COLO668 (cell line): Measurements from ENCODE around the gene RANBP1.
"Not testable (repeated sequence)": the region's sequence is repeated elsewhere in the genome, so short reads cannot be mapped to it uniquely, and the experiment has no call there.

ENCODE experiments used
- DNase-seq: peaks from one replicate; lab custom pipeline; 2025; ENCODE audit not compliant: unreplicated experiment; lab: John Stamatoyannopoulos, UW

The RANBP1 gene

DNA sequence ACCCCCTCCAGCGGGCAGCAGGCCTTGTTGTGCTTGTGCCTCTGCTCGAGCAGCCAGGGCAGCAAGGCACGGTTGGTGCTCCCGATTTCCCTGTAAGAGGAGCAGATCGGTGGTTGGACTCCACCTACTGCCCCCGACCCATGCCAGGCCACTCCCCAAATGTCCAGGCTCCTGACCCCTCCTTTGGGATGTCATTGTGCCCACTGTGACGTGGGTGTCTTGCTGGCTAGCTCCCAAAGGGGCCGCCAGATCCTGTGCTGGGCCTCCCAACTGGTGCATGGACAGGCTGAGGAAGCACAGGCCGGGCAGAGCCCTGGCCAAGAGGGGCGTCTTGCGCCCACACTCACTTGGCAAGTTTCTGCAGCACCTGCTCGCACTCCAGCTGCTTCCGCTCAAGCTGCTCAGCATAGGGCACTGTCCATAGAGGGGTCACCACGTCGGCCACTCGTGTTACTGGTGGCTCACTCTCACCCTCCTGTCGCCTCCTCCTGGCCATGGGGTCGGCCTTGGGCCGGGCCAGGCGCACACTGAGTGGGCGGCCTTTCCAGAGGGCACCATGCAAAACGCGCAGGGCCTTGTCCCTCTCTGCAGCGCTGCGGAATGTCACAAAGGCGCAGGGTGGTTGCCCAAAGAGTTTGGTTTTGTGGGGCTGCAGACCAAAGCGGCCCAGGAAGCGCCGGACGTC is at the start of gene RANBP1:
Gene RANBP1, plus strand, starts transcription at position 414 of the 685 bp plus-strand sequence. Its CDS starts 81 bp downstream, at position 495.
- peak; percentile 29 for DNase-seq

DNA sequence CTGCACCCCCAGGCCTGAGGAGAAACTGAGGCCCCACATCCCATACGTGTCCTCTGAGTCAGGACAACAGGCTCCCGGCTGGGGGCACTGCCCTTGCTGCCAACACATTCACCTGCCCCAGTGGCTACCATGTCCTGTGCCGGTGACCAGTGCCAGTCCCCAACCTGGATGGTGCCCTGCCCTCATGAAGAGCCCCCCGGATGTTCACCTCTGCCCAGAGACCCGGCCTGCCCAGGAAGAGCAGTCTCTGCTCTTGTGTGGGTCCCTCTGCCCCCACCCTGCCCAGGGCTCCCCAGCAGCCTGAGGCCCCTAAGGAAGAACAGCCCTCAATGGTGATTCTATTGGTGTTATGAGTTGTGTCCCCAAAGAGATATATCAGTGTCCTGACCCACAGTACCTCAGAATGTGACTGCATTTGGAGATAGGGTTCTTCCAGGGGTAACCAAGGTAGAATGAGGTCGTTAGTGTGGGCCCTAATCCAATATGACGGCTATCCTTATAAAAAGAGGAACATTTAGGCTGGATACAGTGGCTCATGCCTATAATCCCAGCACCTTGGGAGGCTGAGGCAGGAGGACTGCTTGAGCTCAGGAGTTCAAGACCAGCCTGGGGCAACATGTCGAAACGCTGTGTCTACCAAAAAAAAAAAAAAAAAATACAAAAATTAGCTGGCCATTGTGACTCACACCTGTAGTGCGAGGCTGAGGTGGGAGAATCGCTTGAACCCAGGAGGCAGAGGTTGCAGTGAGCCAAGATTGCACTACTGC is 49.1 kb upstream of the RANBP1 start:
- no peak for DNase-seq

DNA sequence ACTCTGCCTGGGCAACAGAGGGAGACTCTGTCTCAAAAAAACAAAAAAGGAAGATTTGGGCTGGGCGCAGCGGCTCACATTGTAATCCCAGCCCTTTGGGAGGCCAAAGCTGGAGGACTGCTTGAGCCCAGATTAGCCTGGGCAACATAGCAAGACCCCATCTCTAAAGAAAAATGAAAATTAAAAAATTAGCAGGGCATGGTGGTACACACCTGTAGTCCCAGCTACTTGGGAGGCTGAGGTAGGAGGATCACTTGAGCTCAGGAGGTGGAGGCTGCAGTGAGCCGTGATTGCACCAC is 48.6 kb upstream of the RANBP1 start:
- not testable (repeated sequence) for DNase-seq

DNA sequence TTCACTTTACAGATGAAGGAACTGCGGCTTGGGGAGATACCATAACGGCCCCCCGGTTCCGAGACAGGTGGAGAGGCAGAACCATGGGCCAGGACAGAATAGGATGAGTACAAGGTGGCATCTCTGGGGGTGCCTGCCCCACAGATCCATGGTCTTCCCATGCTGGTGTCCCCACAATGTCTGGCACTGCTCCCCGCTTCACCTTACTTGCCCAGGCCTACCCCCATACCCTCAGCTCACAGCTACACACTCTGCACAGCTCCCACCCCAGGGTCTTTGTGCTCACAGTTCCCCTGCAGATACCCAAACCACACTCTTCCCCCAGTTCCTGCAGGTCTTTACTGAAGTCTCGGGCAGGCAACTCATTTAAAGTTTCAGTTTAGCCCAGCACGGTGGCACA is 47.3 kb upstream of the RANBP1 start:
- DNase-seq = no peak

DNA sequence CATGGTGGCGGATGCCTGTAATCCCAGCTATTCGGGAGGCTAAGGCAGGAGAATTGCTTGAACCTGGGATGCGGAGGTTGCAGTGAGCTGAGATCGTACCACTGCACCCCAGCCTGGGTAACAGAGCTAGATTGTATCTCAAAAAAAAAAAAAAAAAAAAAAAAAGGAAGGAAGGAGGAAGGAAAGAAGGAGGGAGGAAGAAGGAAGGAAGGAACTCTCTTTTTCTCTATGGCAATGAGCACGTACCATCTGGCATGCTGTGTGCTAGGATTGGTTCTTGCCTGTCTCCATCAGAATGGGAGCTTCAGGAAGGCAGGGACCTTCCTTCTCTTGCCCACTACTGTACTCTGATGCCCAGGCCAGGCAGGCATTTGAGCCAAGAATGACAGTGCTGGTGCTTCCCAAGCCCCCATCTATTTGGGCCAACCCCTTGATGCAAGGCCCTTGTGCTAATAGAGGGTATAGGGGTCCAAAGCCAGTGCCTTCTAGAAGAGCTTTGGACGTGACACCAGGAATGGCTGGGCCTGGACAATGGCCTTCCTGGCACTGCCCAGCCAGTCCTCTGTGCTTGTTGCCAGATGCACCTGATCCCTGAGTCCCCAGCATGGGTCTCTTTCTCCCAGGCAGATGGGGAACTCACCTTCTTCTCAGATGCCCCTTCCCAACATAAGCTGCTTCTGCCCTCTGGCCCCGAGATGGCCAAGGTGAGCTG is 46.4 kb upstream of the RANBP1 start:
- DNase-seq = no peak

DNA sequence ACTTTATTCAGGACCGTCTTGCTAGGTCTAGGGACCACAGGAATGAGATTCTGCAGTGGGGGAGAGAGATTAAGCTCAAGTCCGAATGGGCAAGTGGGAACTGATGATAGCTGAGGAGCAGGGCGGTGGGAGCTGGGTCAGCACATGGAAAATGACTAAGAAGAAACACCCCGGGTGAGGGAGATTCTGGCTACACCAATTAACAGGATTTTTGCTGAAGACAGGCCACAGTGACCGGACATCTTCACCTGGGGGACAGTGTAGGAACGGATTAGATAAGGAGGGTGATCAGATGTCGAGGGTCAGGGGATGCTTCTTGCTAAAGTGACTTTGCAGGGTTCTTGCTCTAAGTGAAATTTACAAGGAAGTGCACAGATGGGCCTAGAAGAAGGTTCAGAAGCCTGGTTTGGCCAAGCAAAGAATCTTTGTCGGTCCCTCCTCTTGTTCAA is 44.4 kb upstream of the RANBP1 start:
- no peak for DNase-seq

DNA sequence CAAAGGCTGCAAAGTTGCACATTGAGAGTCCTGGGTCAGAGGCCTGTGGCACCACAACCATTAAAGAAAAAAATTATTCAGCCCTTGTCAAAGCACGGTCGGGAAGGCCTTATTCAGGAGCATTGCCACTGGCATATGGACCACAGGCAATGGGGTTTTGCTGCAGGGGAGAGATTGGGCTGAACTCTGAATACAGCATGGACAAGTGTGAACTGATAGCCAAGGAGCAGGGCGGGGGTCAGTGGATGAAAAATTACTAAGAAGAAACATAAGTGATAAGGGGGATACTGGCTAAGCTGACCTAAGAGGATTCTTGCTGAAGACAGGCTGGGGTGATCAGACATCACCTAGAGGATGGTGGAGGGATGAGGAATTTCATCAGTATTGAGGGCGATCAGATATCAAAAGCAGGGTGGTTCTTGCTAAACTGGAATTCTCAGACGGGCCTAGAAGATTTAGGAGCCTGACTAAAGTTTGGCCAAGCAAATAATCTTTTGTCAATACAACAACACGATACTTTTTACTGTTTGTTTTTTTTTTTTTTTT is 39.2 kb upstream of the RANBP1 start:
- no peak for DNase-seq

DNA sequence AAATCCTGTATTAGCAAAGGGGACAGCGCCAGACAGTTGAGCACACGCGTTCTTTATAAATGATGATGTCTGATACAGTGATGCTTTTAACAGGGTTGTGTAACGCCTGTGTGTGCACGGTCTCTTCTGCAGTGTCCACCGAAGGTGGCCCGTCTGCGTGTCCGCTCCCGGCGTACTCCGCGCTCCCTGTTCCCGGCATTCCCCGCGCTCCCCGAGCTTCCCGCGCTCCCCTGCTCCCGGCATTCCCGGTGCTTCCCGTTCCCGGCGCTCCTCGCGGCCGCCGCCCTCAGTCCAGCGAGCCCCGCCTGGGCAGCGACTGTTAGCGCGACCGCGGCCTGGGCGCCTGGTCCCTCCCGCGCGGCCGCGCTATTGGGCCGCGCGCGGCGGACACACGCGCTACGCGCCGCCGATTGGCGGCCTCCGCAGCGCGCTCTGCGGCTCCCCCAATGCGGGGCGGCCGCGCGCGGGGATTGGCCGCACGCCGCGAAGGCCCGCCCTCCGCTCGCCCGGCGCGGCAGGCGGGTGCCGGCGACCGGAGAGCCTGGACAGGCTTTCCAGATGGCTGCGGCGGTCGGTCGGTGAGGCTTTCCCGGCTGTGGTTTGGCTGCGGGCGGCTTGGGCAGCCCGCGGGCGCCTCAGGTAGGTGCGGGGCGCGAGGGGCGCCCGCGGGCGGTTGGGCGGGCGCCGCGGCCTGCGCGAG is 36.0 kb upstream of the RANBP1 start, which contains the start of gene DGCR8:
Gene DGCR8, plus strand, starts transcription at position 497 of the 700 bp plus-strand sequence. CDS start 5,723 bp downstream, outside the sequence.
- DNase-seq = peak; percentile 99

DNA sequence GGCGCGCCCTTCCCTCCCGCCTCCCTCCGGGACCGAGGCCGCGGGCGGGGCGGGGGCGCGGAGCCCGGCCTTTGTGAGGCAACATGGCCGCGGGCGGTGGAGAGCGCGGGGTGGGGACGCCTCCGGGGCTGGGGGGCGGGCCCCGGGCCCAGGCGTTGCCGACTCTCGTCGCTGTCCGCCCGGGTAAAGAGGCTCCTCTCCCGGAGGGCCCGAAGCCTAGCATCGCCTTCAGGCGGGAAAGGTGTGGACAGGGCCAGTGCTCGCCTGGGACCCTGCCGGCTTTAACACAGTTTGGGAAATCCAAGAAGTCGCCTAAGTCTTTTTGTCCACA is 35.5 kb upstream of the RANBP1 start:
- DNase-seq = peak; percentile 86

DNA sequence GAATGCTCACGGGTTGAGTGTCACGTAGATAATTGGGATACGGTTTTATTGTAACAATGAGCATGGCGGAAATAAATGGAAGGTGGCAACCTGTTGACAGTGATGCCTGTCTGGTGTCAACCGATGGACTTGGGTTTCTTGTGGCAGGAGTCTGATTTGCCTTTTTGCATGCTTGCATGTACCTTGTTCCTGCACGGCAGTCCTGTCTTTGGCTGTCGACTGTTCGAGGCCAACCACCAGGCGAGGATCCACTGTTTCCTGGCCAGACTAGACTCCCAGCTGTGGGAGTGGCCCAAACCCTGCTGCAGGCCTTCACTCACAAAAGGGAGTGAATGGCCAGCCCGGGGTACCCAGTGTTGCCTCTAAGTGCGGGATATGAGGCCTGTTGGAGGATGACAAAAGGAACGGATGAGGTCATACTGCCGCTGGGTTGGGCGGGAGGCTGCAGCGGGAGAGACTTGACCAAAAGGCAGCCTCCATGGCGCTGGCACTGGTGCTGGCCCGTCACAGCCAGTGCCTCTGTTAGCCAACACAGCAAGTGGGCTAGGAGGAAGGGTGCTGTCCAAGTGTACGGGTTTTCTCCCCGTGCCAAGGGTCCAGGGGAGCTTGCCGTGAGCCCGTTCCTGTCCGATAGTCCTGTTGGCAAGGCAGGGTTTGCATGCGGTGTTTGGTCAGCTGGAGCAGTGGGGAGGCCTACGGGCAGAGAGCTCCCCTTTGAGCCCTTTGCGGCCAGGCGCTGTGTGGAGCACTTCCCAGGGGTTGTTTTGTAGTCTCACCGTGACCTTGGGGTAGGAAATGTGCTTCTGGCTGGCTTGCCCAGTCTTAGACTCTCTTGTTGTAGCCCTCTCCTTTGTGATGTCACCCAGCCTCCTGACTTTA is 34.9 kb upstream of the RANBP1 start:
- peak; percentile 76 for DNase-seq

DNA sequence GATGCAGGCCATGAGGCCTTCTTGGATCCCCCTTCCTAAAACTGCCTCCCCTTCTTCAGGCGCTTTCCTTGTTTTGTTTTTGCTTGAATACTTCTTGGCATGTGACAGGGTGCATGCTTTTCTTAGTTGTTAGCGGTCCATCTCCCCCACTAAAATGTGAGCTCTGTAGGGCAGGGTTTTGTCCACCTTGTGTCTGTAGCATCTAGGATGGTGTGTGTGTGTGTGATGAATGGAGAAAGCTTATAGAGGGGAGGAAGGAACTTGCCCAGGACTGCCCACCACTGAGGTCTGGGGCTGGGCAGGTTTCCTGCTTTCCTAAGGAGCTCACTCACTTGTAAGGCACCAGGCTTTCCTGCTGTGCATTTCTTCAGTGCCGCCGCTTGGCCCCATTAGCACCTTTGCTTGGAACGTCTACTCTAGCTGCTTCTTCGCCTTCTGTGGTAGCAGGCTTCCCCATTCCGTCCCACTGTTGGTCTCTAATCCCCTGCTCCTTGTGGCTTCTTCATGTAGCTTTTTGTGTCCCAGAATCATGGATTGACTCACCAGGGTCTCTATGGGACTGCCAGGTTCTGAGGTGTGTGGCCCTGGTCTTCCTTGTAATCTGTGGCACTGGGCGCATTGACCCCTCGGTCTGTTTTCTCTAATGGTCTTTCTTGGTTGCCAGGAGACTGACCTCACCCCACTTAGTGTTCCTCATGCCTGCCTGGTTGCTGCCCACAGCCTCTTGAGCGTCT is 32.6 kb upstream of the RANBP1 start:
- no peak for DNase-seq

DNA sequence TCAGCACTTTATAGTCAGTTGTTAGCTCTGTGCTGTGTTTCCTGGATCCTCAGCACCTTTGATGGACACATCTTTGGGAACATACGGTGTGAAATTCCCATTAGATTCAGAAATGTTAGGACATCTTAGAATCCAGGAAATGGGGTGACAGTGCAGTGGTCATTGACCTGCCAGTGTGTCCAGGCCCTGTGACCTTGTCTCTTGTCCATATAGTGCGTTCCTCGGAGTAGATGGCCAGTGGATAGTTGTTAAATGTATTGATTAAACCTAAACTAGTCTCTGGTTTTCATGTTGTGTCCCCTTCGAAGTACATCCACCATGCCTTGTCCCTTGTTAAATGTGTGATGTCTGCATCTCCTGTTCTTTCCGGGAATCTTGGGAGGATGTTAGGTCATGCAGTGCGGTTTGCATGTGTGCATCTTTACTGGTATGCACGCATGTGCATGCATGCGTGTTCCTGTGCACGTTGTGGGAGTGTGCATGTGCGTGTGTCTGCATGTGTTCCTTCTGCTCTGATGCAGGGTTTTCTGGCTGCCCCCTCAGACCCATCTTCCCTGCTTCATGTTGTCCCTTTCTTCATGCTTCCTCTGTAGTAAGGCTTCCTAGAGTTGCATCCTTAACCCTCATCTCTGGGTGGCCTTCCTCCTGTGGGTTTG is 31.9 kb upstream of the RANBP1 start:
- no peak for DNase-seq

DNA sequence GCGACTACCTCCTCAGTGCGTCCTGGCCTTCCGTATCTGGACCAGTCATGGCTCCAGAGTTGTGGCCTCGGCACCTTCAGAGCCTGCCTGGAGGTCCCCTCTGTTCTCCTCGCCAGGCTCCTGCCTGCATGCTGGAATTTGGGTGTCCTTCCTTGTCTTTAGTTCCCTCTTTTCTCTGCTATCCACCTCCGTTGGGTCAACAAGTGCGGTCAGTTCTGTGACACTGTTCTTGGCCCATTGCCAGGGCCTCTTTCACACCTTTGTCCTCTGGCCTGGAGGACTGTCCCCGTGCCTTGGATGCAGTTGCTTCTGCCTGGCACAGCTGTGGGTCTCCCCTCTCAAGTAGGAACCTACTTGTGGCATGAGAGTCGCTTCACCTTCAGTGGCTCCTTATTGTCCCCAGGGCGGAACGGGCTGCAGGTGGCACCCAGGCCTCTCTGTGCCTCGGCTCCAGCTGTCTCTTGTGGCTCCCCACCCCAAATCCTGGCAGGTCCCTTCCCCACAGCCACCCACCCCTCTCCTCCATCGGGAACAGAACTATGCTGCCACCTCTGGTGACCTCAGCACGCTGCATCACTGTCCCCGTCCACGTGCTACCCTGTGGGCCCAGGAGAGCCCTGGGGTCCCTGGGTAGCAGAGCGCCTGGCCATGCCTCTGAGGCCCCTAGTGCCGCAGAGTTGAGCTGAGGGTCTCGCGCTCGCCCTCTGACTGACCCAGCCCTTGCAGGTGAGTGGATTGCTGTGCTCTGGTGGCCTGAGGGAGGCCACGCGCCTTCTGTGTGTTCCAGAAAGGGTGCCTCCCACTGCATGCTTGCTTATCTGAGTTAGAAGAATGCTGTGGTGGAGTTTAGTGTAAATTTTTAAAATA is 31.1 kb upstream of the RANBP1 start:
- DNase-seq = peak; percentile 61

DNA sequence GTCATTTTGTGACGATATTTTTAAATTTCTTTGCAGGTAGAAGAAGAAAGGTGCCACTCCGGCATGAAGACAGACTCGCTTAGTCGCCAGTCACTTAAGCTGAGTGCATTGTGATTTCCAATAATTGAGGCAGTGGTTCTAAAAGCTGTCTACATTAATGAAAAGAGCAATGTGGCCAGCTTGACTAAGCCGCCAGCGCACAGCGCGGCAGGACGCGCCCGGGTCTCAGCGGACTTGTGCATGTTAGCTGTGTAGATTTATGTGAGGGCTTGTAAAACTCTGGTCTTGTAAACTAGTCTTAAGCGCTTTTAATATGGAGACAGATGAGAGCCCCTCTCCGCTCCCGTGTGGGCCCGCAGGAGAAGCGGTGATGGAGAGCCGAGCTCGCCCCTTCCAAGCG is 30.3 kb upstream of the RANBP1 start:
- DNase-seq = no peak

DNA sequence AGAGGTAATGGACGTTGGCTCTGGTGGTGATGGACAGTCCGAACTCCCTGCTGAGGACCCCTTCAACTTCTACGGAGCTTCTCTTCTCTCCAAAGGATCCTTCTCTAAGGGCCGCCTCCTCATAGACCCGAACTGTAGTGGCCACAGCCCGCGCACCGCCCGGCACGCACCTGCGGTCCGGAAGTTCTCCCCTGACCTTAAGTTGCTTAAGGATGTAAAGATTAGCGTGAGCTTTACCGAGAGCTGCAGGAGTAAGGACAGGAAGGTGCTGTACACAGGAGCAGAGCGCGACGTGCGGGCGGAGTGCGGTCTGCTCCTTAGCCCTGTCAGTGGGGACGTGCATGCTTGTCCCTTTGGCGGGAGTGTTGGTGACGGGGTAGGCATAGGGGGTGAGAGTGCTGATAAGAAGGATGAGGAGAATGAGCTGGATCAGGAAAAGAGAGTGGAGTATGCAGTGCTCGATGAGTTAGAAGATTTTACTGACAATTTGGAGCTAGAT is 29.8 kb upstream of the RANBP1 start:
- no peak for DNase-seq

DNA sequence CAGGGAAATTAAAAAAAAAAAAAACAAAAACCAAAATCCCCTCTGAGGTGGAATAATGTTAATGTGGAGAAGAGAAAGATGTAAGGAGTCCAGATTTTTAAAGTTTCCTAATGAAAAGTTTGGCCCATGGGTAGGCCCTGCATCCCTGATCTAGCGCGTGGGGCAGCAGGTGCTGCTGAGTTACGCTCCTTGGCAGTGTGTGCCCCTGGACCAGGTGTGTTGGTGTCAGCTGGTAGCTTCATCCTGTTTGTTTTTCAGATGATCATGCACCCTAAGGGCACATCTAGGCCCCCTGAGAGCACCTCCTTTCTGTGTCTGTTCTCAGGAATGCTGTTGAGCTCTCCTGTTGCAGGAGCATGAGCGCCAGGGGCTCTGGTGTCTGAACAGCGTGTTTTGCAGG is 29.1 kb upstream of the RANBP1 start:
- no peak for DNase-seq

DNA sequence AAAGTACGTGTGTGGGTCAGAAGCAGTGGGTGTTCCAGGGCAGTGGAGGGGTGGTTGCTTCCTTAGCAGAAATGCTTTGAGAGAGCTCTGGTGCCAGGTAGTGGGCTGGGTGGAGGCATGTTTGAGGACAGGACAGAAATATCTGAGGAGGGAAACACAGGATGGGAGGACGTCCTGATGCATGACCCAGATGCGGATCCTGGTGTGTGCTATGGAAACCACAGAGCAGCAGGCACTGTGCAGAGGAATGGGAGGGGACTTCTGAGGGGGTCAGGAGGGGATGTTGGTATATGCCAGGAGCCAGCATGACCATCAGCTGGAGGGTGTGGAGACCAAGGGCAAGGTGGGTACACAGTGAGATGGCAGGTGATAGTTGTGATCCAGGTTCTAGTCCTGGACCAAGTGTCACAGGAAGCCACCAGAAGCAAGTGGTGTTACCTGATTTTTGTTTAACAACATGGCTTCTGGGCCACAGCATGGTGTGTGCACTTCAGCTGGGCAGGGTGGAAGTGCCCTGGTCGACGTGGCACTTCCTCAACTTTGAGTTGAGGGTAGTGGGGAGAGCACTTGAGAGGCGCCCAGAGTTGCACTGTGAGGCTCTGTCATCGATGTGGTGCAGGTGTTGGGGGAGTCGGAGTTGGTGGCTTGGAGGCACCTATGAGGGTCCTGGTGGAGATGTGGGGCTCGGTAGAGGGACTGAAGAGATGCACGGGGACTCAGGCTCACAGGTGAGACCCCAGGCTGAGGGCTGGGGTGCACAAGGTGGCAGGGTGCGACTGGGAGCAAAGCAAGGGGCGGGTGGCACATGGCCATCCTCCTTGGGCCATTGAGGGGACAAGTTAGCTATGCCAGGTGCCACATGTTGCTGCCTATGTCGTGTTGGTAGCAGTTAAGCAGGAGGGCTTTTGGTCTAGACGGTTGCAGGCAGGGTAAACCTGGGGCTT is 28.3 kb upstream of the RANBP1 start:
- DNase-seq = no peak
